GM12873 (cell line): ENCODE data around the gene ATP8A1.

Source experiments
- TF ChIP-seq, protein P1 (sequence below): IDR thresholded peaks from 2 replicates; pipeline ENCODE4 v1.5.1; 2012; ENCODE audit warnings: low read depth, mild to moderate bottlenecking, moderate library complexity, low read length, control low read depth; ENCODE audit not compliant: insufficient read depth; ENCODE audit errors: missing control alignments

The ATP8A1 gene

DNA sequence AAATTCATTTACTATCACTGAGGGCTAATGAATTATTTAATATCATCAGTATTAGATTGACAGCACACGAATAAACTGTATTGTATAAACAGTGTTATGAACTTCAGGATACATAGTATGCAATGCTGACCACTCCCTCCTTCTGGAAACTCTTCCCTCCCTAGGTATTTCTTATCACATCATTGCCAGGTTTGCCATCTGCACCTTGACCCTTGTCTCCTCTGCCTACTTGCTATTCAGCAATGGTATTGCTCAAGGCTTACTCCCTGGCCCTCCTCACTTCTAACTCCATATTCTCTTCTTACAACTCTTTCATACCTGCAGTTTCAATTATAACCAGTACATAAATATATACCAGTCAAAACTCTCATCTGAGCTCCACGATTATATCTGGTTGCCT is 38.9 kb downstream of the ATP8A1 start:
- TF ChIP-seq, protein P1, sequence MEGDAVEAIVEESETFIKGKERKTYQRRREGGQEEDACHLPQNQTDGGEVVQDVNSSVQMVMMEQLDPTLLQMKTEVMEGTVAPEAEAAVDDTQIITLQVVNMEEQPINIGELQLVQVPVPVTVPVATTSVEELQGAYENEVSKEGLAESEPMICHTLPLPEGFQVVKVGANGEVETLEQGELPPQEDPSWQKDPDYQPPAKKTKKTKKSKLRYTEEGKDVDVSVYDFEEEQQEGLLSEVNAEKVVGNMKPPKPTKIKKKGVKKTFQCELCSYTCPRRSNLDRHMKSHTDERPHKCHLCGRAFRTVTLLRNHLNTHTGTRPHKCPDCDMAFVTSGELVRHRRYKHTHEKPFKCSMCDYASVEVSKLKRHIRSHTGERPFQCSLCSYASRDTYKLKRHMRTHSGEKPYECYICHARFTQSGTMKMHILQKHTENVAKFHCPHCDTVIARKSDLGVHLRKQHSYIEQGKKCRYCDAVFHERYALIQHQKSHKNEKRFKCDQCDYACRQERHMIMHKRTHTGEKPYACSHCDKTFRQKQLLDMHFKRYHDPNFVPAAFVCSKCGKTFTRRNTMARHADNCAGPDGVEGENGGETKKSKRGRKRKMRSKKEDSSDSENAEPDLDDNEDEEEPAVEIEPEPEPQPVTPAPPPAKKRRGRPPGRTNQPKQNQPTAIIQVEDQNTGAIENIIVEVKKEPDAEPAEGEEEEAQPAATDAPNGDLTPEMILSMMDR, result no peak

DNA sequence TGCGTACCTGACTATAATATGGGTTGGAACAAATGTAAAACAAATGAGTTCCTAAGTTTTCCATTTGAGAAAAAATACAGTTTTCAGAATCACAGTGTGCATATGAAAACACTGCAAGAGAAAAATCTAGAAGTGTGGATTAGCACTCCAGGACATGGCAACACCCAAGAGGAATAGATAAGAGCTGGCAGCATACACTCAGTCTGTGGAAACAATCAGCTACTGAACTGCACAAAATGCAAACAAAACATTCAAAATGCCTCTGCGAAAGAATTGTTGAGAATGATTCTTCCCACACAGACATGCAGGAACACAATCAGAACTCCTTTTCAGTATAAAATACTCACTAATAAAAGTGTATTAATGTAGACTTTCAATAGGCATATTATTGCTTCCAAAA is 39.9 kb downstream of the ATP8A1 start:
- TF ChIP-seq, protein P1, result no peak

DNA sequence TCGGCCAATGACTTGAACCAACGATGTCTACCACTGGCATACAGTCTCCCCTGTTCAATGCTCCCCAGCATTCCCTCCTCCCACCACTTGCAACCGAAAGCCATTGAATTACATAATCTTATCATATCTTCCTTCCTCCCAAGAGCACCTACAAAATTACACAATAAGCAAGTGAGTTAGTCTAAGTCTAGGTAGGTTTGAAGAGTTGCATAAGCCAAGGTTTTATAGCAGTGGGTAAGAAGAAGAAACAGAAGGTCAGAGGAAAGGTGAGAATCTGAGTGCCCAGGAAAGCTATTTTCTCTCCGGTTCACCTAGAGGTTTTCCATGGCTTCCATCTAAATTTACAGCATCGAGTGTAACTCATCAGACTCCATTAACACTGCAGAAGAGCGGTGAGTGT is 40.3 kb downstream of the ATP8A1 start:
- TF ChIP-seq, protein P1, result no peak

DNA sequence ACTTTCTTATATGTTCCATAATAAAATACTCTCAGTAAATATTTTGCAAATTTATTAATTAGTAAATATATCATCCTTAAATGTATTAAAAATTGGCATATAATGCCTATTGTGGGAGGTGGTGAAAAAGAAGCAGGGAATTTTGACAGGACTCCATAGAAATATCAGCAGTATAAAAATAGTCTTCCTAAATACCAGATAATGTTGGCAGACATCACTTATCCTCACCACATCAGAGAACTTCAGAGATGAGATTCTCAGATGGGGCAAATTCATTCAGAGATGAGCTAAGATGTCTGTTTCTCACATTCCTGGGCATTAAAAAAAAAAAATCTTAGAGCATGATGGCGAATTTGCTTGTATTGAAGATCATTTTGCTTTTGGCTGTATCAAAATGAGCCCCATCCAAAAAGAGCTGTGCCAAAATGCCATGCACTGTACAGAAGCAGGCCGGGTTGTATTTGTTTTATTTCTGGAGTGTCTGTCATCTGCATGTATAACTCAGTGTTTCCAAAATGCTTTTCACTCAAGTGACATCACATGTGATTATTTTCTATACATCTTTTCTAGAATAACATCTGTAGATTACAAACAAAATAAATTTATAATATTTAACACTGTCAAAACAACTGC is 41.7 kb downstream of the ATP8A1 start:
- TF ChIP-seq, protein P1, result no peak

DNA sequence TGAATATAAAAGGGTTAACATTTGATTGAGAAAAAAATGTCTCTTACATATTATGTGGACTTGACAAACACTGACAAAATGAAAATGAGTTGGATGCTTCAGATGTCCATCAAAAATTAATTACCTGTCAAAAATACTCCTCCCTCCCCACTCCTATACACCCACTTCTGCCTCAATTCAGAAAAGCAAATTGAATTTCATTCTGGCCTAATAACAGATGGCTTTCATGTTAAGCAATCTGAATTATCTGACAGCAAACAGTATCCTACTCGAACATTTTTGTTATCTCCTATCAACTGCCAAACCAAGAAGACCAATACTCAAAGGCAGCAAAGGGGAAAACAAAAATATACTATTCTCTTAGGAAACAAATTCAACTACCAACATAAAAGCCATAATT is 44.0 kb downstream of the ATP8A1 start:
- TF ChIP-seq, protein P1, result no peak

DNA sequence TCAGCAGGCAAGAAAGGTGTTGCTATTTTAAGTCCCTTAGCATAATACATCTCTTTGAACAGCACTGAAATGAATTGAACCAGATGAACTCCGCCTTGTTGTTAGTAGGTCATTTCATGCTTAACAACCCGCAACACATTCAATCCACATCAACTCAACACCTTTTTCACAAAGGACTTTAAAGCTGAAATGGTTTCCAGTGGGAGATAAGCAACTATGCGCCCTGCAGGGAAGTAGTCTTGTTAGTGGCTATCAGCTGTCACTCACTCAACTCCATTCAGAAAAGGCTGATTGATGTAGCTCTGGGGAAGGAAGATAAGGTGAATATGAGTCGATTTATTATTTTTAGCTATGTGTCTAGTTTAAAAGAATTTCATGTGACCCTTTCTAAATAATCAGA is 46.0 kb downstream of the ATP8A1 start:
- TF ChIP-seq, protein P1, result no peak

DNA sequence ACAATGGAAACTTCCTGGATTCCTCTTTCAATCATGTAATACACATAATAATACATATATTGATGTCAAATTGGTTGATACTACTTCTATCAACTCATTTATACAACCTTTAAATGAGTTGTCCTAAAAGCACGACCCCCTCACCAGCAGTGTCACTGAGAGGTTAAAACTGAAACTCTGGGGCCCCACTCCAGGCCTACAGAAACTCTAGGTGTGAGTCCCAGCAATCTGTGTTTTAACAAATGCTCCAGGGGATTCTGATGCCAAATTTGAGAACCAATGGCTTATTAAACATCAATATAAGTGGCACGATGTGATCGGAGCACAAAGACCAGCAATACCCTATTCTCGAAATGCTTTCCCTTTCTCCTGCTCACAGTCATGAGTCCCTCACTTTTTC is 47.9 kb downstream of the ATP8A1 start:
- TF ChIP-seq, protein P1, result no peak
